ENCODE data around the gene TAF4B. TPM values are rescaled to one million over a fixed set of nuclear protein-coding genes. Genes with fewer than 3 reads are reported as not detected.
"Not testable (repeated sequence)": the region's sequence is repeated elsewhere in the genome, so short reads cannot be mapped to it uniquely, and the experiment has no call there.

The TAF4B gene
- polyA plus RNA-seq, 3 donors = 0.64 to 1.2 (median 0.92) TPM

- Histone ChIP-seq H3K79me2 (ENCODE audit: insufficient read depth, low read length) (no peaks in the 10 kb centered on the region), H3K4me3 (replicated peaks in 1 of 3; ENCODE audit: low read depth in 2 of 3, low read length in 3 of 3) (no peak overlapping the region), H3K36me3 (replicated peaks in 1 of 2; ENCODE audit: control insufficient read depth in 1 of 2, insufficient read depth in 2 of 2, low read length in 2 of 2) (no peaks in the 10 kb centered on the region), H3K9ac (ENCODE audit: insufficient read depth, low read length, poor library complexity, severe bottlenecking) (no peak overlapping the region), H3K9me3 (replicated peaks in 1 of 2; ENCODE audit: control insufficient read depth in 1 of 2, insufficient read depth in 1 of 2, low read length in 2 of 2) (no peaks in the 10 kb centered on the region), H3K27ac (ENCODE audit: low read depth in 1 of 2, low read length in 2 of 2) (no peak overlapping the region), H3K4me1 (ENCODE audit: control insufficient read depth in 1 of 2, insufficient read depth in 2 of 2, low read length in 2 of 2) (no peaks in the 10 kb centered on the region), H2AFZ (ENCODE audit: insufficient read depth, low read depth, low read length, poor library complexity, severe bottlenecking) (no peak overlapping the region), H3K4me2 (replicated peaks; ENCODE audit: extremely low read depth, low read length, poor library complexity, severe bottlenecking) (no peak overlapping the region), H3K27me3 (ENCODE audit: control insufficient read depth in 2 of 2, insufficient read depth in 2 of 2, low read length in 2 of 2) (no peaks in the 10 kb centered on the region), H4K20me1 (ENCODE audit: insufficient read depth, low read length) (no peaks in the 10 kb centered on the region)
- H3K27ac Mint-ChIP-seq = no peak overlapping the region
- H3K4me1 Mint-ChIP-seq = peaks cover 13% of the 10 kb centered on the region
- peaks cover 0 to 4% (median 0%) of the 10 kb centered on the region in 7 donors for H3K9me3 Mint-ChIP-seq
- no peak for TF ChIP-seq CTCF (IDR thresholded peaks at IDR 0.05)
- no peaks in the 10 kb centered on the region for H3K36me3 Mint-ChIP-seq
- no peak for DNase-seq
- no peak overlapping the region for H3K4me3 Mint-ChIP-seq
- peaks cover 0 to 3% (median 0%) of the 10 kb centered on the region in 3 donors for H3K27me3 Mint-ChIP-seq (ENCODE audit: low read depth in 3 of 3)
- 72% methylated on average over 2 of the region's 3 CpGs for WGBS (ENCODE audit: insufficient coverage)
- intact Hi-C loops (cut with micrococcal nuclease) = no loop called here
These were observed 26.2 kb downstream of the TAF4B start for GRCh38 chr18:26252411-26252810.

- H3K27me3 ChIP-seq (ENCODE audit: control insufficient read depth in 2 of 2, insufficient read depth in 2 of 2, low read length in 2 of 2); H3K4me3 ChIP-seq (replicated peaks in 1 of 3; ENCODE audit: low read depth in 2 of 3, low read length in 3 of 3); H3K36me3 ChIP-seq (replicated peaks in 1 of 2; ENCODE audit: control insufficient read depth in 1 of 2, insufficient read depth in 2 of 2, low read length in 2 of 2); DNase-seq; H3K36me3 Mint-ChIP-seq; H3K4me3 Mint-ChIP-seq; H4K20me1 ChIP-seq (ENCODE audit: insufficient read depth, low read length); H3K9me3 Mint-ChIP-seq; intact Hi-C loops (cut with micrococcal nuclease); H3K9me3 ChIP-seq (replicated peaks in 1 of 2; ENCODE audit: control insufficient read depth in 1 of 2, insufficient read depth in 1 of 2, low read length in 2 of 2); H3K27ac Mint-ChIP-seq; H3K27me3 Mint-ChIP-seq (ENCODE audit: low read depth in 3 of 3); H2AFZ ChIP-seq (ENCODE audit: insufficient read depth, low read depth, low read length, poor library complexity, severe bottlenecking); H3K4me1 ChIP-seq (ENCODE audit: control insufficient read depth in 1 of 2, insufficient read depth in 2 of 2, low read length in 2 of 2); H3K79me2 ChIP-seq (ENCODE audit: insufficient read depth, low read length); H3K27ac ChIP-seq (ENCODE audit: low read depth in 1 of 2, low read length in 2 of 2); H3K9ac ChIP-seq (ENCODE audit: insufficient read depth, low read length, poor library complexity, severe bottlenecking); H3K4me2 ChIP-seq (replicated peaks; ENCODE audit: extremely low read depth, low read length, poor library complexity, severe bottlenecking): not testable (repeated sequence)
- H3K4me1 Mint-ChIP-seq = peaks cover 13% of the 10 kb centered on the region
These were observed 28.6 kb downstream of the TAF4B start for GRCh38 chr18:26254808-26255207.
